GM18951 (cell line): ENCODE measurements around the gene PARVB.
"Not testable (repeated sequence)": the region's sequence is repeated elsewhere in the genome, so short reads cannot be mapped to it uniquely, and the experiment has no call there.

Source experiments
- POLR2A ChIP-seq: IDR thresholded peaks from 4 replicates; pipeline ENCODE4 v1.6.1; 2011; ENCODE audit warnings: mild to moderate bottlenecking; ENCODE audit not compliant: insufficient read length, insufficient read depth; ENCODE audit errors: extremely low read depth
- in situ Hi-C: fragments of 300-500 bp; cut with MboI; formaldehyde crosslinking; loops from one replicate; pipeline ENCODE4 v1.12.0; 2022; ENCODE audit warnings: low sequenced_read_pairs, mixed read lengths, inconsistent platforms; ENCODE audit not compliant: unreplicated experiment

PARVB gene

GRCh38 chr22:44108806-44109385 is 84.8 kb downstream of the PARVB start:
- TF ChIP-seq POLR2A: no peak
- in situ Hi-C loops: no loop called here

GRCh38 chr22:44109416-44109815 is 85.3 kb downstream of the PARVB start:
- in situ Hi-C loops: no loop called here
- no peak for TF ChIP-seq POLR2A

GRCh38 chr22:44110656-44111055 is 86.6 kb downstream of the PARVB start:
- in situ Hi-C loops: not testable (repeated sequence)

- in situ Hi-C loops: no loop called here
- no peak for TF ChIP-seq POLR2A
Observed at GRCh38 chr22:44111562-44112155, 87.6 kb downstream of the PARVB start.

DNA sequence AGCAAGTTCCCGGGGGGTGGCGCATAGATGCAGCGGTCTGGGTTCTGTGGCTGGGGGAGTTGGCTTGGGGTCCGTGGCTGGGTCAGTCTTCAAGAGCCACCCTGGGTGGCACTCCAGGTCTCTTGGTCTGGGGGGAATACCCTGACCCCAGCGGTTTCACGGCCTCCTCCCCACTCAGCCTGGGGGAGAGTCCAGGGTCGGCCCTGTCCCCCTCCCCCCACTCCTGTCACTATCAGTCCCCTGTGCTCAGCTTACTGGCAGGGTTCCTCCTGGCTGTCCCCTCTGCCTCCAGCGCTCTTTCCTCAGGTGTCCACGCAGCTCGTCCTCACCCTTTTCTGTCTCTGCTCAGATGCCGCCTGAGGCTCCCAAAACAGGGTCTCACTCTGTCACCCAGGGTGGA is 88.1 kb downstream of the PARVB start:
- in situ Hi-C loops: no loop called here
- TF ChIP-seq POLR2A: no peak

DNA sequence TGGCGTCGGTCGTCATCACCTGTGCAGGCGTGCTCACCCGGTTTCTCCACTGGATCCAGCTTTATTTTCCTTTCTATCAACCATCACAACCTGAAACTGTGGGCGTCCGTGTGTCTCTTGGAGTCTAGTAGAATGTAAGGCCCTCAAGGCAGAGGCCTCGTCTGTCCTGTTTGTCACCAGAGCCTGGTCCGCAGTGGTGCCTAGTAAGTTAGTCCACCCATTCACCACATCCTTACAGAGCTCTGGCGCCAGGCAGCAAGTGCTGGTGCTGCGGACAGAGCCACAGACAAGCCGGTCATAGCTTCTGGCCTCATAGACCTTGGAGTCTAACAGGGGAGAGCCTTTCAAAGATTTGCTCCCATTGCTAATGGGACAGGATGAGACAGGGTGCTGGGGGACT is 92.2 kb downstream of the PARVB start:
- in situ Hi-C loops: no loop called here
- no peak for TF ChIP-seq POLR2A

- in situ Hi-C loops: no loop called here
Observed at GRCh38 chr22:44116755-44117684, 92.9 kb downstream of the PARVB start.

GRCh38 chr22:44117746-44118145 is 93.6 kb downstream of the PARVB start:
- no peak for TF ChIP-seq POLR2A
- in situ Hi-C loops: no loop called here

More at GRCh38 chr22:44116755-44117684, 92.9 kb downstream of the PARVB start:
- no peak for TF ChIP-seq POLR2A

GRCh38 chr22:44118645-44119315 is 94.7 kb downstream of the PARVB start:
- in situ Hi-C loops: no loop called here
- no peak for TF ChIP-seq POLR2A

DNA sequence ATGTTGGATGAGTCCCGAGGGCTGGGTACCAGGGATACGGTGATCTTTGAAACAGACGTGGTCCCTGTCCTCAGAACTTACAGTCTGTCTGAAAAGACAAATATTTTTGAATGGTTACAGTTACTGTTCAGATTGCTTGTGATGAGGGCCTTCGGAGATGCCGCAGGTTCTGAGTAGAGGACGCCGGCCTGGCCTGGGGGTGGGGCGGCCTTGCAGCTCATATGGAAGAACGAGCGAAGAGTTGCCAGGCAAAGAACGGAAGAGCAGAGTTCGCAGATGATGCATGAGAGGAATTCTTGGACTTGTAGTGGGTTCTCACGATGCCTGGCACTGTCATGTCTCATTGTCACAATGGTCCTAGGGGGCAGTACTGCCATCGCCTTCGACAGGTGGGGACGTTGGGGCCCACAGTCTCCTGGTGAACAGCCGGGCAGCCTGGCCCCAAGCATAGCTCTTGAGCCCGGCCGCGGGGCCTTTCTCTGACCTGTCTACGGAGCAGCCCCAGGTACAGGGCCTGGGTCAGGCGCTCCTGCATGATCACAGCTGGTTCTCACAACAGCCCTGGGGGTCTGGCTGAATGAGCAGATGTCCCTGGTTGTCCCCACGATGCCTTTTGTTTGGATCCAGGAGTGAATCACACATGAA is 95.7 kb downstream of the PARVB start:
- no peak for TF ChIP-seq POLR2A
- in situ Hi-C loops: no loop called here

DNA sequence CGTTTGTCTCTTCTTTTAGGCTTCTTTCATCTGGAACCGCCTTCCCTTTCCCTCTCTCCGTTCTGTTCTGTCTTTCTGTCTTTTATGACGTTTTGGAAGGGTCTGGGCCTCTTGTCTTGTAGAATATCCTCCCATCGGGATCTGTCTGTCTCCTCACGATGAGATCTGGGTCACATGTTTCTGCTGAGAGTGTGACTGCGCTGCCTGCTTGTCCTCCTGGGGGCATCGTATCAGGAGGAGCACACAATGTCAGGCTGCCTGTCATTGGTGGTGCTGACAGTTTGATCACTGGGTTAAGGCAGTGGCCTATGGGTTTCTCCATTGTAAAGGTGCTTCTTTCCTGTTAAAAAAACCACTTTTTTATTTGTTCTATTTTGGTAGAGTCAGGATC is 96.2 kb downstream of the PARVB start:
- TF ChIP-seq POLR2A: no peak
- in situ Hi-C loops: no loop called here

DNA sequence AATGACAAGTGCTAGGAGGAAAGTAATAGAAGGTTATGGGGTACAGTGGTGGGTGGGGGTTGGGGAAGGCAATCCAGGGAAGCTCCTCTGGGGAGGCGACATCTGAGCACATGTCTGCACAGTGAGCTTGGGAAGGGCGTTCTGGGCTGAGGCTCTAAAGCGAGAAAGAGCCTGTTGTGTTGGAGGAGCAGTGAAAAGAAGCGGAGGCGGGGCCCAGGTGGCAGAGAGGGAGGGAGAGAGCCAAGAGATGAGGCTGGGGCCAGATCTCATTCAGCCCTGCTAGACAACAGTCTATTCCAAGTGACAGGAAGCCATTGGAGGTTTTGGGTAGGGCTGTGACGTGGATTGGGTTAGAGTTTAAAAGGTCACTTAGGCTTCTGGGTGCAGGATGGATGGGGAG is 101.3 kb downstream of the PARVB start:
- in situ Hi-C loops: no loop called here
- TF ChIP-seq POLR2A: no peak

DNA sequence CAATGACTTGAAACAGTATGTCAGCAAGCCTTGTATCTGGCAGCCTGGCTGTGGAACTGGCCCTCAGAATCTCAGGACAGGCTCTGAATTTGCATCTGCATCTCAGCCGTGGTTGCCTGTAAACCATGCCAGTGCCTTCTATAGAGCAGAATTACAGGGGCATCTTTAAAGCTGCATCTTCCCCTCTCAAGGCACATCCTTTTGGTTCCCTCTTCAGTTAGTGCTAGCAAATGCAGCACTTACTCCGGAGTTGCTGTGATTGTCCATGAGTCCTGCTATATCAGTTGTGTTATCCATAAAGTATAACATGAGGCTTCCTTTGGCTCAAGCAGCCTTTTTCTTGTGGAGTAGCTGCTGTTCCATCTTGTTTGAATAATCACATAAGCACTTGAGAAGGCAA is 102.7 kb downstream of the PARVB start:
- TF ChIP-seq POLR2A: no peak
- in situ Hi-C loops: no loop called here
